ENCODE data around the gene TTF2.

TTF2 gene

DNA sequence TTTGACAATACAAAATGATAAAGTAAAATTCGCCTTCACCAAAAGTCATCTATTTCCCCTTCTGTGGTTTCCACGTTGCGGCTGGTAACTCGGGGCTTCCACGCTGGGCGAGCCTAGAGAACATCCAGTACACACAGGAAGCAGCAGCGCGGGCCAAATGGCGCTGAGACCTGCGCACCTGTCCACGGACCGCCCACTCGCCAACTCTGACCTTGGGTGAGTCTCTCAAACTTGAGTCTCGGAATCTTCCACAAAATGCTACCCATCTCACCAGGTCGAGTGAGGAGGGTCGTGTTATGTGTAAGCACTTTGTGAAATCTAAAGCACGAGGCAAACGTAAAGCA is 820 bp upstream of the TTF2 start:
- Histone ChIP-seq H3K9me3 (ENCODE audit: insufficient read depth, low read length) (no peaks in the 10 kb centered on the region), H3K4me3 (ENCODE audit: insufficient read length, low read depth) (peak overlapping the region; percentile 87), H3K36me3 (ENCODE audit: insufficient read depth, insufficient read length, low read length) (peaks cover 23% of the 10 kb centered on the region), H3K9ac (ENCODE audit: insufficient read length, low read depth) (peak overlapping the region; percentile 85), H3K4me1 (ENCODE audit: insufficient read depth, insufficient read length) (no peaks in the 10 kb centered on the region), H3K27me3 (ENCODE audit: insufficient read depth, insufficient read length) (no peaks in the 10 kb centered on the region)
- TF ChIP-seq ZNF274 (IDR thresholded peaks at IDR 0.05; ENCODE audit: low read depth, low read length) (no peak), SUZ12 (IDR thresholded peaks at IDR 0.05; ENCODE audit: extremely low read depth, insufficient read depth, insufficient read length) (no peak), YY1 (IDR thresholded peaks at IDR 0.05; ENCODE audit: insufficient read depth, insufficient read length) (no peak)
- no peak for DNase-seq (ENCODE audit: low read depth, low spot score)

DNA sequence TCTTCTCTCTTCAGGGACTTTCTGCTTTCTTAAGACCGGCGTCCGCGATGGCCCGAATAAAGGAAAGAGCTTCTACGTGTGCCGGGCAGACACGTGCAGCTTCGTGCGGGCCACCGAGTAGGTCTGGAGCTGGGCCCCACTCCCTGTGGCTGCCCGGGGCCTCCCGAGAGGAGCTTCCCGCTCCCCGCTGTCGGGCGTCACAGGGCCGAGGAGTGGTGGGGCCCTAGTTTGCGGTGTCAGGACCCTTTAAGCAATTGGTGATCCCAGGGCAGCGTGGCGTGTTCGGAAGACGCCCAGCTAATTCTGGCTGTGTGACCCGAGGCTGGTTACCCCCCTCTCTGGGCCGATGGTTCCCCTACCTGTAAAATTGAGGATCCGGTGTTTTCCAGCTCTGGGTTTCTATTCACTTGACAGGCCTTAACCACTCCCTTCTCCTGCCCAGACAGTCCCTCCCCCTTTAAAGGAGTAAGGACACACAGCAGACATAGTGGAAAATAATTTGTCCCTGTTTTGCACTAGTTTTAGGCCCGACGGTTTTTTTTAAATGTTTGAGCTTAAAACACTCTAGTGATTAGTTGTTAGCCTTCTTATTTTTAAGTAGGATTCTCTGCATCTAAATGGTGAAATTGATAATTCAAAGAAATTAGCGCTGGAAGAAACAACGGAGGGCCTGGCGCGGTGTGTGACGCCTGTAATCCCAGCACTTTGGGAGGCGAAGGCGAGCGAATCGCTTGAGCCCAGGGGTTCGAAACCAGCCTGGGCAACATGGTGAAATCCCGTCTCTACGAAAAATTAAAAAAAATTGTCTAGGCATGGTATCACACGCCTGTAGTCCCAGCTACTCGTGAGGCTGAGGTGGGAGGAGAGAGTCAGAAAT is 553 bp downstream of the TTF2 start:
- Histone ChIP-seq H3K4me3 (ENCODE audit: insufficient read length, low read depth) (peak overlapping the region; percentile 87), H3K9me3 (ENCODE audit: insufficient read depth, low read length) (no peaks in the 10 kb centered on the region), H3K36me3 (ENCODE audit: insufficient read depth, insufficient read length, low read length) (peaks cover 28% of the 10 kb centered on the region), H3K9ac (ENCODE audit: insufficient read length, low read depth) (peak overlapping the region; percentile 79), H3K27me3 (ENCODE audit: insufficient read depth, insufficient read length) (no peaks in the 10 kb centered on the region), H3K4me1 (ENCODE audit: insufficient read depth, insufficient read length) (no peaks in the 10 kb centered on the region)
- peak; percentile 23 for DNase-seq (ENCODE audit: low read depth, low spot score)
- no peak for TF ChIP-seq YY1 (IDR thresholded peaks at IDR 0.05; ENCODE audit: insufficient read depth, insufficient read length)
- no peak for TF ChIP-seq SUZ12 (IDR thresholded peaks at IDR 0.05; ENCODE audit: extremely low read depth, insufficient read depth, insufficient read length)
- no peak for TF ChIP-seq ZNF274 (IDR thresholded peaks at IDR 0.05; ENCODE audit: low read depth, low read length)

GRCh38 chr1:117061986-117062415 is 1.9 kb downstream of the TTF2 start:
- TF ChIP-seq ZNF274 (IDR thresholded peaks at IDR 0.05; ENCODE audit: low read depth, low read length) (no peak), YY1 (IDR thresholded peaks at IDR 0.05; ENCODE audit: insufficient read depth, insufficient read length) (no peak), SUZ12 (IDR thresholded peaks at IDR 0.05; ENCODE audit: extremely low read depth, insufficient read depth, insufficient read length) (no peak)

DNA sequence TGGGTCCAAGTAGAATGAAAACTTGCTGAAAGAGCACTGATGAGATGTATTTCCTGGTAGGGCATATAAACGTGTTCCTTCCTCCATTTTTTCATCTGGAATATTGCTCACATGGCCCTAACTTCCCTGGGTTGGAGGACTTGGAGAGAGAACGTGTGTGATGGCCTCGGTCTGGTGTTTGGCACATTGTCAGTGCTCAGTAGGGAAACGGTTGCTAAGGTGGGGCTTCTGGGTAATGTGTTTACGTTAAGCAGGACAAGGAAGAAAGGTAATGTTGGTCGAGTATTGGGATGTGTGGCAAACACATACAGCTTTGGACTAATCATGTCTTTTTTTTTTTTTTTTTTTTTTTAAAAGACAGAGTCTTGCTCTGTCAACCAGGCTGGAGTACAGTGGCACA is 6.2 kb downstream of the TTF2 start:
- Histone ChIP-seq H3K36me3 (ENCODE audit: insufficient read depth, insufficient read length, low read length) (peaks cover 52% of the 10 kb centered on the region), H3K9me3 (ENCODE audit: insufficient read depth, low read length) (no peaks in the 10 kb centered on the region), H3K4me1 (ENCODE audit: insufficient read depth, insufficient read length) (no peaks in the 10 kb centered on the region), H3K4me3 (ENCODE audit: insufficient read length, low read depth) (no peak overlapping the region), H3K9ac (ENCODE audit: insufficient read length, low read depth) (no peak overlapping the region), H3K27me3 (ENCODE audit: insufficient read depth, insufficient read length) (no peaks in the 10 kb centered on the region)
- TF ChIP-seq ZNF274 (IDR thresholded peaks at IDR 0.05; ENCODE audit: low read depth, low read length) (no peak), YY1 (IDR thresholded peaks at IDR 0.05; ENCODE audit: insufficient read depth, insufficient read length) (no peak), SUZ12 (IDR thresholded peaks at IDR 0.05; ENCODE audit: extremely low read depth, insufficient read depth, insufficient read length) (no peak)
- no peak for DNase-seq (ENCODE audit: low read depth, low spot score)

More at GRCh38 chr1:117061986-117062415, 1.9 kb downstream of the TTF2 start:
- Histone ChIP-seq H3K9me3 (ENCODE audit: insufficient read depth, low read length) (no peaks in the 10 kb centered on the region), H3K4me1 (ENCODE audit: insufficient read depth, insufficient read length) (no peaks in the 10 kb centered on the region), H3K36me3 (ENCODE audit: insufficient read depth, insufficient read length, low read length) (peaks cover 40% of the 10 kb centered on the region), H3K9ac (ENCODE audit: insufficient read length, low read depth) (no peak overlapping the region), H3K4me3 (ENCODE audit: insufficient read length, low read depth) (no peak overlapping the region), H3K27me3 (ENCODE audit: insufficient read depth, insufficient read length) (no peaks in the 10 kb centered on the region)
- DNase-seq (ENCODE audit: low read depth, low spot score): no peak

GRCh38 chr1:117067533-117068370 is 7.6 kb downstream of the TTF2 start:
- no peak for TF ChIP-seq YY1 (IDR thresholded peaks at IDR 0.05; ENCODE audit: insufficient read depth, insufficient read length)
- no peak for TF ChIP-seq ZNF274 (IDR thresholded peaks at IDR 0.05; ENCODE audit: low read depth, low read length)
- TF ChIP-seq SUZ12 (IDR thresholded peaks at IDR 0.05; ENCODE audit: extremely low read depth, insufficient read depth, insufficient read length): no peak
- H3K4me3 ChIP-seq (ENCODE audit: insufficient read length, low read depth): no peak overlapping the region
- no peaks in the 10 kb centered on the region for H3K9me3 ChIP-seq (ENCODE audit: insufficient read depth, low read length)
- no peak overlapping the region for H3K9ac ChIP-seq (ENCODE audit: insufficient read length, low read depth)
- H3K4me1 ChIP-seq (ENCODE audit: insufficient read depth, insufficient read length): no peaks in the 10 kb centered on the region
- H3K36me3 ChIP-seq (ENCODE audit: insufficient read depth, insufficient read length, low read length): peaks cover 42% of the 10 kb centered on the region
- DNase-seq (ENCODE audit: low read depth, low spot score): peak; percentile 27
- H3K27me3 ChIP-seq (ENCODE audit: insufficient read depth, insufficient read length): no peaks in the 10 kb centered on the region

DNA sequence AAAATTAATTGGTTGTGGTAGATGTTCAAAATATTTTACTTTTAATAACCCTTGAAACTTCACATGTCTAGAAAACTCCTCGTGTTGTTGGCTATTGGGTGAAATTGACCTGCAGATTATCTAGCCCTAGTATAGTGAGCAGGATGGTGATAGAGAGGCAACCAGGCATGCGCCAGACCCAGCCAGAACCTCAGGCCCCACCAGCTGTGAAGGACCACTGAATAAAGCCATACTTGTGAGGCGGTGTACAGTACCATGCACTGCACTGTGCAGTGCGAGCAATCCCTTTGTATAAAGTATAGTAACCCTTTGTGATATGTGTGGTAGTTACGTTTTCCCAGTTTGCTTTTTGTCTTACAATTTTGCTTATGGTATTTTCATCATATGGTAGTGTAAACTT is 8.5 kb downstream of the TTF2 start:
- Histone ChIP-seq H3K27me3 (ENCODE audit: insufficient read depth, insufficient read length) (no peaks in the 10 kb centered on the region), H3K4me3 (ENCODE audit: insufficient read length, low read depth) (no peak overlapping the region), H3K4me1 (ENCODE audit: insufficient read depth, insufficient read length) (no peaks in the 10 kb centered on the region), H3K9ac (ENCODE audit: insufficient read length, low read depth) (no peak overlapping the region), H3K36me3 (ENCODE audit: insufficient read depth, insufficient read length, low read length) (peaks cover 37% of the 10 kb centered on the region), H3K9me3 (ENCODE audit: insufficient read depth, low read length) (no peaks in the 10 kb centered on the region)
- no peak for DNase-seq (ENCODE audit: low read depth, low spot score)
- TF ChIP-seq ZNF274 (IDR thresholded peaks at IDR 0.05; ENCODE audit: low read depth, low read length) (no peak), YY1 (IDR thresholded peaks at IDR 0.05; ENCODE audit: insufficient read depth, insufficient read length) (no peak), SUZ12 (IDR thresholded peaks at IDR 0.05; ENCODE audit: extremely low read depth, insufficient read depth, insufficient read length) (no peak)
